ENCODE measurements around the gene DCAF17.
"Not testable (repeated sequence)": the region's sequence is repeated elsewhere in the genome, so short reads cannot be mapped to it uniquely, and the experiment has no call there.

DCAF17 gene

GRCh38 chr2:171404261-171404660 lies 29.8 kb upstream of the DCAF17 start:
- peaks cover 4% of the 10 kb centered on the region for H3K4me1 Mint-ChIP-seq
- DNase-seq: no peak
- H3K27ac Mint-ChIP-seq: no peak overlapping the region
- H3K36me3 Mint-ChIP-seq: peaks cover 8% of the 10 kb centered on the region
- peaks cover 11% of the 10 kb centered on the region for H3K9me3 Mint-ChIP-seq
- CTCF ChIA-PET: no interaction called here
- H3K4me3 Mint-ChIP-seq: no peak overlapping the region
- no peaks in the 10 kb centered on the region for H3K27me3 Mint-ChIP-seq

DNA sequence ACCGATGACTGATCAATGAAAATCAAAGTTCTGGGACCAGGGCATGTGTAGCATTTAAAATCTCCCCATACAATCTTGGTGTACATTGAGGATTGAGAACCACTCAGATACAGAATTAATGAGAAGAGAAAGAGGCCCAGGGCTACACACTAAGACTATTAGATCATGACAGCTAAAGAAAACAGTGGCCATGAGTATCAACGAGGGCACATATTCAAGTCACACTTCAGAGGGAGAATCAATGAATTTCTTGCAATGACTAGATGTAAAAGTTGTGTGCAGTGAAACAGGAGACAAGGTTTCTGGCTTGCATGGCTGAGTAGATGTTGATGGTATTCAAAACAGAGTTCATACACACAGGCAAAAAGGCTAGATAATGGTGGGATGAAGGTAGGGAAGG lies 29.3 kb upstream of the DCAF17 start:
- no peaks in the 10 kb centered on the region for H3K27me3 Mint-ChIP-seq
- no peak overlapping the region for H3K27ac Mint-ChIP-seq
- CTCF ChIA-PET: no interaction called here
- no peak for DNase-seq
- H3K9me3 Mint-ChIP-seq: peaks cover 11% of the 10 kb centered on the region
- no peak overlapping the region for H3K4me3 Mint-ChIP-seq
- peaks cover 8% of the 10 kb centered on the region for H3K36me3 Mint-ChIP-seq
- H3K4me1 Mint-ChIP-seq: peaks cover 6% of the 10 kb centered on the region

GRCh38 chr2:171405546-171405945 lies 28.5 kb upstream of the DCAF17 start:
- H3K4me1 Mint-ChIP-seq: peaks cover 6% of the 10 kb centered on the region
- DNase-seq: no peak

DNA sequence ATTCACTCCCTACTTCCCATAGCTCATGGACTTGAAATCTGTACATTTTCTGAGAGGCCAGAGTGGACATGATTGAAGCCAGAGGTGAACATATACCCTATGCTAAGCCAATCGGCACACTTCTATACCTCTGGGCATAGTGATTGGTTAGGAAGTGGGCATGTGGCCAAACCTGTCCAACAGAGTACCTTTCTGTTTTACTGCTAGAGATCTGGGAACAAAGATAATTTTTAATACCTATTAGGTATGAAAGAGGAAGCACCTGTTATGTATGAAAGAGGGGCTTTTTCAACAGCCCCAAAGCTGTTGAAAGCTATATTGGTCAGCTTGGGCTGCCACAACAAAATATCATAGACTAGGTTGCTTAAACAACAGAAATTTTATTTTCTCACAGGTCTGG lies 28.0 kb upstream of the DCAF17 start:
- H3K4me1 Mint-ChIP-seq: peaks cover 6% of the 10 kb centered on the region
- no peak for DNase-seq
- H3K27me3 Mint-ChIP-seq: no peaks in the 10 kb centered on the region
- H3K27ac Mint-ChIP-seq: no peak overlapping the region
- H3K4me3 Mint-ChIP-seq: no peak overlapping the region
- CTCF ChIA-PET: interaction anchor here (1.4 kb wide), 1 partner anchor 10 kb away, joined by 4 read pairs; no protein-coding TSS in a partner anchor
- peaks cover 11% of the 10 kb centered on the region for H3K9me3 Mint-ChIP-seq
- peaks cover 8% of the 10 kb centered on the region for H3K36me3 Mint-ChIP-seq

More at GRCh38 chr2:171405546-171405945, 28.5 kb upstream of the DCAF17 start:
- Mint-ChIP-seq H3K9me3 (peaks cover 11% of the 10 kb centered on the region), H3K27me3 (no peaks in the 10 kb centered on the region), H3K4me3 (no peak overlapping the region), H3K27ac (no peak overlapping the region), H3K36me3 (peaks cover 8% of the 10 kb centered on the region)
- CTCF ChIA-PET: interaction anchor here (1.4 kb wide), 1 partner anchor 11 kb away, joined by 4 read pairs; no protein-coding TSS in a partner anchor

DNA sequence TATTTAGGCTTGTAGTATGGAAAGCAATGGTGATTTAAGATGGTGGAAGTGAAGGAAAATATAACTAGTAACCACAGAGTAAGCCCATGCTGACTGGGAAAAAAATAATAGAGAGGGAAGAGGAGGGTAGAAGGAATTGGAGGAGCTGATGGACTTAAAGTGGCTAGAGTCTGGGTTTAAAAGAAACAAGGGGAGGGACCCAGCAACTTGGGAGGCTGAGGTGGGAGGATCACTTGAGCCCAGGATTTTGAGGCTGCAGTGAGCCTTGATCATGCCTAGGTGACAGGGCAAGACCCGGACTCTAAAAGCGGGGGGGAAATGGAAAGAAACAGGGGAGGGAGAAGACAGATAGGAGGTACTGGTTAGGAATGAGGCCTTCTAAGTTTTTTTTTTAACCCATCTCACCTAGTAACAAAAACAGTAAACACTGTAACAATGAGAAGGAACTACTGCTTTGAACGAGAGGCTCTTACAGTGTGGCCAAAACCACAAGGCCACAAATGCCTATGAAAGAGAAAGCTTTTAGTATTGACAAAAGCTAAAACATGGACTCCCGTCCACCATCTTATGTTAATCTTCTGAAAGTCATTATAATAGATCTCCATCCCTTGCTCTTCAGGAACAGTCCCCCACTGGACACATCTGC lies 26.9 kb upstream of the DCAF17 start:
- peaks cover 3% of the 10 kb centered on the region for H3K9me3 Mint-ChIP-seq
- DNase-seq: no peak
- no peak overlapping the region for H3K27ac Mint-ChIP-seq
- no peaks in the 10 kb centered on the region for H3K27me3 Mint-ChIP-seq
- peaks cover 6% of the 10 kb centered on the region for H3K4me1 Mint-ChIP-seq
- no peak overlapping the region for H3K4me3 Mint-ChIP-seq
- CTCF ChIA-PET: interaction anchor here (0.6 kb wide), 1 partner anchor 36 kb away, joined by 3 read pairs; no protein-coding TSS in a partner anchor
- peaks cover 5% of the 10 kb centered on the region for H3K36me3 Mint-ChIP-seq

DNA sequence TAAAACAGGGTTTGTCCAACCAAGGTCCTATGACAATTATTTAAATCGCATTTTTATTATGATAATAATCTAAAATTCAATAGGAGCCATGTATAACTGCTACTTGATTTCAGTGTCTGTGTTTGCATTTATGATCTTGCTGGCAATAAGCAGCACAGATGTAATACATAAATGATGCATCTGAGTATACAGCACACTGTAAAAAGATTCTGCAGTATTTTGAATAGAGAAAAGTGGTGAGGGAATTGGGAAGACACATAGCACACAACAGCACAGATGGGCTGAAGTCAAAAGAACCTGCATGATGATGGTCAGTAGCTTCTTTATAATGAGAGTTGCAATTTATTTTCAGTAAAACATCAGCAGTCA lies 26.4 kb upstream of the DCAF17 start:
- Mint-ChIP-seq H3K36me3 (peaks cover 3% of the 10 kb centered on the region), H3K4me3 (no peak overlapping the region), H3K27ac (no peak overlapping the region), H3K4me1 (peaks cover 6% of the 10 kb centered on the region), H3K27me3 (no peaks in the 10 kb centered on the region), H3K9me3 (peaks cover 1% of the 10 kb centered on the region)
- CTCF ChIA-PET: no interaction called here
- DNase-seq: no peak

DNA sequence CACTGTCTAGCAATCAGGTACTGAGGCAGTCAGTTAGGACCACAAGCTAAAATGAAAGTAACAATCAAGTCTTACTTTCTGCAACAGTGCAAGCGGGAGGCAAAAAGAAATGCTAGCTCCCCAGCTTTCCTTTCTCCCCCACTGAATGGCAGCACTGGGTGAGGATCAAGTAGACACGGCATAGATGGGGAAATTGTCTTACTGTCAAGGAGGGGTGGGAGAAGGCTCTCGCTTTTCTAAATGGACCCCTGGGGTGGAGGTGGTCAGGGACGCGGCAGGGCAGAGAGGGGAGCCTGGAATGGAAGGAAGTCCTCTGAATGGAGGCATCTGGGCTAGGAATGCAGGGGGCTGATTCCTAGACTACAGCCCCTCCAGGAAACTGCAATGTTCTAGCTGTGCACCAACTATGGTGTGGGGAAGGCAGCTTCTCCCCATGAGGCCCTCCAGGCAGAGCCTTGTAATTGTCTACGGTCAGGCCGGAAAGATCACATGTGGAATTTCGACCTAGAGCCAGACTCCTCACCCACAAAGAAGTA lies 24.5 kb upstream of the DCAF17 start:
- H3K27me3 Mint-ChIP-seq: no peaks in the 10 kb centered on the region
- H3K9me3 Mint-ChIP-seq: peaks cover 1% of the 10 kb centered on the region
- DNase-seq: no peak
- H3K36me3 Mint-ChIP-seq: peaks cover 5% of the 10 kb centered on the region
- peaks cover 6% of the 10 kb centered on the region for H3K4me1 Mint-ChIP-seq
- no peak overlapping the region for H3K27ac Mint-ChIP-seq
- H3K4me3 Mint-ChIP-seq: peak overlapping the region; percentile 51
- CTCF ChIA-PET: no interaction called here

DNA sequence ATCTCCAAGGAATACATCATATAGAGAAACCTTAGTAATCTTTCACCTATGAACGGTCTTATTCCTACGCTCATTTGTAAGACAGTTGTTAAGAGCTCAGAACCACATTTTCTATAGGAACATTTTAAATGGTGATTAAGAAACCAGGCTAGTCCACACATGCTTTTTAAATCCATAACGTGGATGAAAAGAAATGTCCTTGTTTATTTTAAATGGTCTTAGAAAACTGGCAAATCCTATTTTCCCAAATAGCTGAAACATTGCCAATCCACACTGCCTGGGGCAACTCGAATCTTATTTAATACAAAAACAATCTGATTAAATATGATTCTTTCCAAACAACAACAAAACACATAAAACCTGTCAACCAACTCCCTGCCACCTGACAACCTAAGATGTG lies 23.9 kb upstream of the DCAF17 start:
- H3K4me1 Mint-ChIP-seq: peaks cover 6% of the 10 kb centered on the region
- H3K9me3 Mint-ChIP-seq: peaks cover 1% of the 10 kb centered on the region
- no peaks in the 10 kb centered on the region for H3K27me3 Mint-ChIP-seq
- H3K36me3 Mint-ChIP-seq: peaks cover 6% of the 10 kb centered on the region
- H3K27ac Mint-ChIP-seq: no peak overlapping the region
- H3K4me3 Mint-ChIP-seq: no peak overlapping the region
- CTCF ChIA-PET: interaction anchor here (1.0 kb wide), 1 partner anchor 437 kb away, joined by 3 read pairs; no protein-coding TSS in a partner anchor
- no peak for DNase-seq

- H3K36me3 Mint-ChIP-seq: peaks cover 6% of the 10 kb centered on the region
- no peak for DNase-seq
- peaks cover 6% of the 10 kb centered on the region for H3K4me1 Mint-ChIP-seq
- H3K4me3 Mint-ChIP-seq: no peak overlapping the region
- no peak overlapping the region for H3K27ac Mint-ChIP-seq
- no peaks in the 10 kb centered on the region for H3K27me3 Mint-ChIP-seq
- H3K9me3 Mint-ChIP-seq: peaks cover 1% of the 10 kb centered on the region
- CTCF ChIA-PET: interaction anchor here (1.0 kb wide), 1 partner anchor 437 kb away, joined by 3 read pairs; no protein-coding TSS in a partner anchor
These were observed 23.4 kb upstream of the DCAF17 start for GRCh38 chr2:171410624-171411023.

DNA sequence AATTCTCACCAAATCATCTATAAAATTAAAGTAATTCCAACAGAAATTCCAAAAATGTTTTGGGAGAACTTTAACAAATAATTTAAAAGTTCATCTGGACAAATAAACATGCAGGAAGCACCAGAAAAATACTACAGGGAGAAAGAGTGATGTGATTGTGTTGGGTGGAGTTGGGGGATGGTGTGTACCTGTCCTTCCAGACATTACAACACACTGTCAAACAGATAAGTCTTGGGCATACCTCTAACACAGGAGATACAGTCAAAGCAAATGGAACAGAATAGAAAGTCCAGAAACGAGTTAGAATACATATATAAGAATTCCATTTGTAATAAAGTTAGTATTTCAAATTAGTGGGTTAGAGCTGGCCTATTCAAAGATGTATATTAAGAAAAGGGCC lies 22.8 kb upstream of the DCAF17 start:
- CTCF ChIA-PET: no interaction called here
- no peak overlapping the region for H3K27ac Mint-ChIP-seq
- peaks cover 4% of the 10 kb centered on the region for H3K36me3 Mint-ChIP-seq

DNA sequence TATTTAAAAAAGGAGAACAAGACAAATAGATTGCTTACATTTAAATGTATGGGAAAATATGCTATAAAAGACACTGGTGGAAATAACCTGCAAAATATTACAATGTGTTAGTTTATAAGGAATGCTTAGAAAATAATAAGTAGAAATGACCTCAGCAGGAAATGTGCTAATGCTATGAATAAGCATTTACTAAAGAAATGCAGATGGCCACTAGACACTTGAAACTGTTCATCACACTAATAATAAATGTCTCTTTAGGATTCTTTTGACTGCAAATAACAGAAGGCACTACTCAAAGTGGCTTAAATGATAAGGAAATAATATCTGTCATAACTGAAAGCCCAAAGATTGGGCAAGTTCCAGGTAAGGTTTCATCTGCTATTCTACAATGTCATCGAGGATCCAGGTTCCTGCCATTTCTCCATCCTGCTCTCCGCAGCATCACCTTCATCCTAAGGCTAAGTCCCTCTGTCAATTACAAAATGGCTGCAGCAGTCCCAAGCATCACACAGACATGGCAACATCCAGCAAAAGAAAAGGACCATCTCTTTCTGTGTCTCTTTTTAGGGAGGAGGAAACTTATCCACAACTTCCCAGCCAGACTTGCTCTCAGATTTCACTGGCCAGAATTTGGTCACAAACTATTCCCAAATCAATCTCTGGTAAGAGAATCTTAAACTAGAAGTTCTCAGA lies 22.1 kb upstream of the DCAF17 start:
- H3K4me1 Mint-ChIP-seq: peaks cover 10% of the 10 kb centered on the region
- H3K27me3 Mint-ChIP-seq: no peaks in the 10 kb centered on the region
- no peak for DNase-seq
- peaks cover 4% of the 10 kb centered on the region for H3K36me3 Mint-ChIP-seq
- H3K4me3 Mint-ChIP-seq: no peak overlapping the region
- peaks cover under 1% of the 10 kb centered on the region for H3K9me3 Mint-ChIP-seq
- CTCF ChIA-PET: no interaction called here
- H3K27ac Mint-ChIP-seq: no peak overlapping the region

More for the DNA sequence above, 22.8 kb upstream of the DCAF17 start:
- Mint-ChIP-seq H3K4me1 (peaks cover 11% of the 10 kb centered on the region), H3K4me3 (no peak overlapping the region), H3K9me3 (peaks cover 1% of the 10 kb centered on the region), H3K27me3 (no peaks in the 10 kb centered on the region)
- DNase-seq: no peak

- Mint-ChIP-seq H3K27ac (no peak overlapping the region), H3K4me1 (peaks cover 7% of the 10 kb centered on the region), H3K27me3 (no peaks in the 10 kb centered on the region), H3K36me3 (peaks cover 3% of the 10 kb centered on the region), H3K9me3 (no peaks in the 10 kb centered on the region), H3K4me3 (no peak overlapping the region)
- CTCF ChIA-PET: interaction anchor here (0.9 kb wide), 1 partner anchor 15 kb away, joined by 3 read pairs; no protein-coding TSS in a partner anchor
- no peak for DNase-seq
These were observed 21.4 kb upstream of the DCAF17 start for GRCh38 chr2:171412571-171413175.

DNA sequence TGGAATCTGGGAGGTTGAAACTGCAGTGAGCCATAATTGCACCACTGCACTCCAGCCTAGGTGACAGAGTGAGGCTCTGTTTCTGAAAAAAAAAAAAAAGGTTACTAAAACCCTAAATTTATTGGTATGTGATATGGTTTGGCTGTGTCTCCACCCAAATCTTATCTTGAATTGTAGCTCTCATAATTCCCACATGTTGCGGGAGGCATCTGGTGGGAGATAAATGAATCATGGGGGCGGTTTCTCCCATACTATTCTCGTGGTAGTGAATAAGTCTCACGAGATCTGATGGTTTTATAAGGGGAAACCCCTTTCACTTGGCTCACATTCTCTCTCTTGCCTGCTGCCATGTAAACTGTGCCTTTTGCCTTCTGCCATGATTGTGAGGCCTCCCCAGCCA lies 19.4 kb upstream of the DCAF17 start:
- H3K27me3 Mint-ChIP-seq, H3K27ac Mint-ChIP-seq: not testable (repeated sequence)
- CTCF ChIA-PET: interaction anchor here (0.7 kb wide), 1 partner anchor 486 kb away, joined by 3 read pairs; the partner anchor contains the start of gene GORASP2

More for the DNA sequence above, 19.4 kb upstream of the DCAF17 start:
- not testable (repeated sequence) for H3K4me3 Mint-ChIP-seq, H3K36me3 Mint-ChIP-seq, H3K4me1 Mint-ChIP-seq, H3K9me3 Mint-ChIP-seq, DNase-seq

Measured in activated naive CD4-positive, alpha-beta T cell treated with anti-CD3 and anti-CD28 coated beads, Interleukin-2, amount 10 ng/mL, durations not matched to agents 7 days and 5 days (primary cell).